ENCODE measurements around the gene GFRA1. TPM values are rescaled to one million over a fixed set of nuclear protein-coding genes. Genes with fewer than 3 reads are reported as not detected.

Gene GFRA1
- total RNA-seq, 2 experiments from 2014 or later, result not detected

- intact Hi-C loops (cut with micrococcal nuclease; ENCODE audit: unreplicated experiment), result no loop called here
- CTCF ChIA-PET (ENCODE audit: unreplicated experiment), result no interaction called here
- no TSS peak for BruUV-seq (replicated peaks)
Measured at GRCh38 chr10:116132780-116133399, 140.1 kb downstream of the GFRA1 start.

GRCh38 chr10:116130006-116130405 is 143.0 kb downstream of the GFRA1 start:
- H3K36me3 ChIP-seq (ENCODE audit: insufficient read depth, low read length), result no peaks in the 10 kb centered on the region
- H2AFZ ChIP-seq (ENCODE audit: low read length), result no peak overlapping the region
- H4K20me1 ChIP-seq (ENCODE audit: insufficient read depth, low read length), result no peaks in the 10 kb centered on the region
- no peak overlapping the region for H3K27ac ChIP-seq (ENCODE audit: low read depth, low read length, poor library complexity, severe bottlenecking)
- no TSS peak for BruUV-seq (replicated peaks)
- no peak overlapping the region for H3K4me3 ChIP-seq (ENCODE audit: low read depth, low read length, poor library complexity, severe bottlenecking)
- CTCF ChIA-PET (ENCODE audit: unreplicated experiment), result no interaction called here
- TF ChIP-seq EZH2phosphoT487 (IDR thresholded peaks at IDR 0.05; ENCODE audit: borderline replicate concordance, low read depth, low read length) (no peak), CTCF (conservative IDR thresholded peaks at IDR 0.05; ENCODE audit: low read length) (no peak)
- H3K9me2 ChIP-seq (ENCODE audit: insufficient read depth, low read length), result no peaks in the 10 kb centered on the region
- no peak for DNase-seq (ENCODE audit: low spot score)
- no peak overlapping the region for H3K4me2 ChIP-seq (ENCODE audit: low read length)
- no peaks in the 10 kb centered on the region for H3K4me1 ChIP-seq (ENCODE audit: insufficient read depth, low read length, poor library complexity, severe bottlenecking)
- no peaks in the 10 kb centered on the region for H3K79me2 ChIP-seq (ENCODE audit: insufficient read depth, low read depth, low read length)
- intact Hi-C loops (cut with micrococcal nuclease; ENCODE audit: unreplicated experiment), result no loop called here
- H3K9me3 ChIP-seq (ENCODE audit: low read length), result no peaks in the 10 kb centered on the region
- POLR2A ChIA-PET, result interaction anchor here (0.9 kb wide), 1 partner anchor 20 kb away, joined by 3 read pairs; no protein-coding TSS in a partner anchor

More at GRCh38 chr10:116132780-116133399, 140.1 kb downstream of the GFRA1 start:
- Histone ChIP-seq H3K36me3 (ENCODE audit: insufficient read depth, low read length) (no peaks in the 10 kb centered on the region), H3K27ac (ENCODE audit: low read depth, low read length, poor library complexity, severe bottlenecking) (no peak overlapping the region), H3K4me2 (ENCODE audit: low read length) (no peak overlapping the region), H2AFZ (ENCODE audit: low read length) (no peak overlapping the region), H3K4me3 (ENCODE audit: low read depth, low read length, poor library complexity, severe bottlenecking) (no peak overlapping the region), H4K20me1 (ENCODE audit: insufficient read depth, low read length) (no peaks in the 10 kb centered on the region), H3K79me2 (ENCODE audit: insufficient read depth, low read depth, low read length) (no peaks in the 10 kb centered on the region), H3K9me2 (ENCODE audit: insufficient read depth, low read length) (no peaks in the 10 kb centered on the region), H3K9me3 (ENCODE audit: low read length) (no peaks in the 10 kb centered on the region), H3K4me1 (ENCODE audit: insufficient read depth, low read length, poor library complexity, severe bottlenecking) (no peaks in the 10 kb centered on the region)
- no peak for DNase-seq (ENCODE audit: low spot score)
- POLR2A ChIA-PET, result no interaction called here
- no peak for TF ChIP-seq CTCF (conservative IDR thresholded peaks at IDR 0.05; ENCODE audit: low read length)
- no peak for TF ChIP-seq EZH2phosphoT487 (IDR thresholded peaks at IDR 0.05; ENCODE audit: borderline replicate concordance, low read depth, low read length)

GRCh38 chr10:116126954-116127695 is 145.9 kb downstream of the GFRA1 start:
- Histone ChIP-seq H3K4me3 (ENCODE audit: low read depth, low read length, poor library complexity, severe bottlenecking) (no peak overlapping the region), H3K27ac (ENCODE audit: low read depth, low read length, poor library complexity, severe bottlenecking) (no peak overlapping the region), H3K9me3 (ENCODE audit: low read length) (no peaks in the 10 kb centered on the region), H3K4me1 (ENCODE audit: insufficient read depth, low read length, poor library complexity, severe bottlenecking) (no peaks in the 10 kb centered on the region), H3K9me2 (ENCODE audit: insufficient read depth, low read length) (no peaks in the 10 kb centered on the region), H3K79me2 (ENCODE audit: insufficient read depth, low read depth, low read length) (no peaks in the 10 kb centered on the region), H3K36me3 (ENCODE audit: insufficient read depth, low read length) (no peaks in the 10 kb centered on the region), H3K4me2 (ENCODE audit: low read length) (no peak overlapping the region), H2AFZ (ENCODE audit: low read length) (no peak overlapping the region), H4K20me1 (ENCODE audit: insufficient read depth, low read length) (no peaks in the 10 kb centered on the region)
- no TSS peak for BruUV-seq (replicated peaks)
- CTCF ChIA-PET (ENCODE audit: unreplicated experiment), result no interaction called here
- POLR2A ChIA-PET, result interaction anchor here (0.6 kb wide), 1 partner anchor 298 kb away, joined by 4 read pairs; no protein-coding TSS in a partner anchor
- intact Hi-C loops (cut with micrococcal nuclease; ENCODE audit: unreplicated experiment), result no loop called here
- TF ChIP-seq CTCF (conservative IDR thresholded peaks at IDR 0.05; ENCODE audit: low read length) (no peak), EZH2phosphoT487 (IDR thresholded peaks at IDR 0.05; ENCODE audit: borderline replicate concordance, low read depth, low read length) (no peak)
- DNase-seq (ENCODE audit: low spot score), result no peak
